ENCODE measurements around the gene MYO10.

MYO10 gene

GRCh38 chr5:16889203-16889971 is 46.7 kb downstream of the MYO10 start (continued):
- TF ChIP-seq, protein P1, sequence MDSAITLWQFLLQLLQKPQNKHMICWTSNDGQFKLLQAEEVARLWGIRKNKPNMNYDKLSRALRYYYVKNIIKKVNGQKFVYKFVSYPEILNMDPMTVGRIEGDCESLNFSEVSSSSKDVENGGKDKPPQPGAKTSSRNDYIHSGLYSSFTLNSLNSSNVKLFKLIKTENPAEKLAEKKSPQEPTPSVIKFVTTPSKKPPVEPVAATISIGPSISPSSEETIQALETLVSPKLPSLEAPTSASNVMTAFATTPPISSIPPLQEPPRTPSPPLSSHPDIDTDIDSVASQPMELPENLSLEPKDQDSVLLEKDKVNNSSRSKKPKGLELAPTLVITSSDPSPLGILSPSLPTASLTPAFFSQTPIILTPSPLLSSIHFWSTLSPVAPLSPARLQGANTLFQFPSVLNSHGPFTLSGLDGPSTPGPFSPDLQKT (IDR thresholded peaks at IDR 0.05; ENCODE audit: borderline replicate concordance, low read depth, low read length) = no peak
- TF ChIP-seq ZEB2 (tag by site-specific recombination; IDR thresholded peaks at IDR 0.05) (peak; percentile 90), ZNF677 (tag by site-specific recombination; IDR thresholded peaks at IDR 0.05) (no peak), ZNF362 (tag by site-specific recombination; IDR thresholded peaks at IDR 0.05) (no peak), KLF8 (tag by site-specific recombination; IDR thresholded peaks at IDR 0.05) (peak; percentile 64; the same call in 1 of the 2 replicates), ZNF473 (tag by site-specific recombination; IDR thresholded peaks at IDR 0.05) (no peak), ZNF146 (tag by site-specific recombination; IDR thresholded peaks at IDR 0.05) (no peak), BCL11B (tag by site-specific recombination; IDR thresholded peaks at IDR 0.05; ENCODE audit: low read depth) (peak; percentile 72; the same call in 1 of the 2 replicates), ZNF701 (tag by site-specific recombination; IDR thresholded peaks at IDR 0.05) (no peak), ZNF211 (tag by site-specific recombination; IDR thresholded peaks at IDR 0.05; ENCODE audit: low read depth) (no peak), BCL6B (tag by site-specific recombination; IDR thresholded peaks at IDR 0.05) (peak; percentile 74), ZBTB7A (tag by site-specific recombination; IDR thresholded peaks at IDR 0.05; ENCODE audit: low read depth) (no peak), GLIS2 (tag by site-specific recombination; IDR thresholded peaks at IDR 0.05) (no peak), ZBTB48 (tag by site-specific recombination; IDR thresholded peaks at IDR 0.05) (no peak), ZNF132 (tag by site-specific recombination; IDR thresholded peaks at IDR 0.05; ENCODE audit: borderline replicate concordance) (no peak), ZNF654 (tag by site-specific recombination; IDR thresholded peaks at IDR 0.05; ENCODE audit: low read depth) (no peak), ZNF549 (tag by site-specific recombination; IDR thresholded peaks at IDR 0.05) (no peak), ZNF707 (tag by site-specific recombination; IDR thresholded peaks at IDR 0.05) (peak; percentile 25; the same call in 1 of the 2 replicates), ZNF624 (tag by site-specific recombination; IDR thresholded peaks at IDR 0.05) (no peak), ZNF596 (tag by site-specific recombination; IDR thresholded peaks at IDR 0.05) (peak; percentile 77; the same call in 1 of the 2 replicates), ZNF16 (tag by site-specific recombination; IDR thresholded peaks at IDR 0.05; ENCODE audit: low read depth) (no peak), ZNF202 (tag by site-specific recombination; IDR thresholded peaks at IDR 0.05; ENCODE audit: borderline replicate concordance) (no peak), ZFP69B (tag by site-specific recombination; IDR thresholded peaks at IDR 0.05) (peak; percentile 72; the same call in 1 of the 2 replicates), KLF17 (tag by site-specific recombination; IDR thresholded peaks at IDR 0.05) (peak; percentile 74), ZNF626 (tag by site-specific recombination; IDR thresholded peaks at IDR 0.05) (no peak), ZBTB21 (tag by site-specific recombination; IDR thresholded peaks at IDR 0.05) (peak; percentile 29; the same call in 1 of the 2 replicates), ZFHX2 (tag by site-specific recombination; conservative IDR thresholded peaks at IDR 0.05) (peak; percentile 81), TRIM28 (IDR thresholded peaks at IDR 0.05; ENCODE audit: borderline replicate concordance, low read length) (no peak; the same call in 1 of the 2 replicates), REPIN1 (tag by site-specific recombination; IDR thresholded peaks at IDR 0.05; ENCODE audit: low read depth) (no peak), SCRT2 (tag by site-specific recombination; IDR thresholded peaks at IDR 0.05) (no peak)
- TF ChIP-seq, protein P2, sequence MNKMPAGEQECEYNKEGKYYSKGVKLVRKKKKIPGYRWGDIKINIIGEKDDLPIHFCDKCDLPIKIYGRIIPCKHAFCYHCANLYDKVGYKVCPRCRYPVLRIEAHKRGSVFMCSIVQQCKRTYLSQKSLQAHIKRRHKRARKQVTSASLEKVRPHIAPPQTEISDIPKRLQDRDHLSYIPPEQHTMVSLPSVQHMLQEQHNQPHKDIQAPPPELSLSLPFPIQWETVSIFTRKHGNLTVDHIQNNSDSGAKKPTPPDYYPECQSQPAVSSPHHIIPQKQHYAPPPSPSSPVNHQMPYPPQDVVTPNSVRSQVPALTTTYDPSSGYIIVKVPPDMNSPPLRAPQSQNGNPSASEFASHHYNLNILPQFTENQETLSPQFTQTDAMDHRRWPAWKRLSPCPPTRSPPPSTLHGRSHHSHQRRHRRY (tag by site-specific recombination; IDR thresholded peaks at IDR 0.05) = no peak
- TF ChIP-seq, protein P3, sequence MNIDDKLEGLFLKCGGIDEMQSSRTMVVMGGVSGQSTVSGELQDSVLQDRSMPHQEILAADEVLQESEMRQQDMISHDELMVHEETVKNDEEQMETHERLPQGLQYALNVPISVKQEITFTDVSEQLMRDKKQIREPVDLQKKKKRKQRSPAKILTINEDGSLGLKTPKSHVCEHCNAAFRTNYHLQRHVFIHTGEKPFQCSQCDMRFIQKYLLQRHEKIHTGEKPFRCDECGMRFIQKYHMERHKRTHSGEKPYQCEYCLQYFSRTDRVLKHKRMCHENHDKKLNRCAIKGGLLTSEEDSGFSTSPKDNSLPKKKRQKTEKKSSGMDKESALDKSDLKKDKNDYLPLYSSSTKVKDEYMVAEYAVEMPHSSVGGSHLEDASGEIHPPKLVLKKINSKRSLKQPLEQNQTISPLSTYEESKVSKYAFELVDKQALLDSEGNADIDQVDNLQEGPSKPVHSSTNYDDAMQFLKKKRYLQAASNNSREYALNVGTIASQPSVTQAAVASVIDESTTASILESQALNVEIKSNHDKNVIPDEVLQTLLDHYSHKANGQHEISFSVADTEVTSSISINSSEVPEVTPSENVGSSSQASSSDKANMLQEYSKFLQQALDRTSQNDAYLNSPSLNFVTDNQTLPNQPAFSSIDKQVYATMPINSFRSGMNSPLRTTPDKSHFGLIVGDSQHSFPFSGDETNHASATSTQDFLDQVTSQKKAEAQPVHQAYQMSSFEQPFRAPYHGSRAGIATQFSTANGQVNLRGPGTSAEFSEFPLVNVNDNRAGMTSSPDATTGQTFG (tag by site-specific recombination; IDR thresholded peaks at IDR 0.05; ENCODE audit: borderline replicate concordance) = no peak
